ENCODE measurements around the gene C12orf42.

C12orf42 gene

DNA sequence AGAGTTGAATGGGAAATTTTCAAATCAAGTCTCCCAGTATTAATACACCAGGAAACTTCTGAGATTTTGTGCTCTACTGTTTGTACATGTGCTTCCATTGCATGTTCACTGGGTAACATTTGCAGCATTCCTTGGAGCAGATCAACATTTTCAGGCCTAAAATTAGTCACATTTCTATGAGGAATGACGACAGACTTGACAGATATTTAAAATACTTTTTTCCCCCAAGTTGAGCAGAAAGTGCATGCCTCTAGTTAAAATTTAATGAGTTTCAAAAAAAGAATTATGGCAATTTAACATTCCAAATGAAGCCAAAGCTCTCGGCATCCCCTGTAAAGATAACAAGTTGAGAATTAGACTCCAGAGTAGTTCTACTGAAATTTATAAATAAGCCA, 72.3 kb downstream of the C12orf42 start:
- DNase-seq (ENCODE audit: low read depth) = no peak

DNA sequence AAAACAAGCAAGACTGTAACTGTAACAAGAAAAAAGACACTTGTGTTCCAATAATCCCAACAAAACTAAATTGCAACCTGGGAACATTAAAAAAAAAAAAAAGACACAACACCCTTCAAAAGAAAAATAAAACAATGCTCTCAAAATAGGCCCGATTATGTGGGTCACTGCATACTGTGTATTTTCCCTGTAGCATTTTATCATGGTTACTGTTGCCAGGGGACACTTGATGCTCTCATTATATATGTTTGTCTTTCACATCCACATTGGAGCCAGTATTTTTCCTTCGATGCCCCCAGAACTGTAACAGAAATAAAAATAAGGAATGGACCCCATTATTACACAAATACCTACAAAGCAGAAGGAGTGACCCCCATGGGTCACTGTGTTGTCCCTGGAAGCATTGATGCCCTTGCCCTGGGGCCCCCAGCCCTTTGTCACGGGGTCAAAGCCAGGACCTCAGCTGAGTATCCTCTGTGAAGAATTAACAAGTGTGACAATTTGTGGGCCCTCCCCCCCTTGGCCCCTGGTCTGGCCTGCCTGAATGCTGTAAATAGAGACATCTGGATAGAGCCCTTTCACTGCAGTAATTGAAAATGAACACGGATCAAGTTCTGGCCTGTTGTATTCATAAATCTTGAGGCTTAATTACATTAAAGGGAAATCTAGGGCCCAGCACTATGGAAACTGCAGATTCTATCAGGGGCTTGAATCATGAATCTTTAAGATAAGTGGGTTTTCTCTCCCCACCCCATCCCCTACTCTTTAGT, 72.8 kb downstream of the C12orf42 start:
- DNase-seq (ENCODE audit: low read depth) = no peak

DNA sequence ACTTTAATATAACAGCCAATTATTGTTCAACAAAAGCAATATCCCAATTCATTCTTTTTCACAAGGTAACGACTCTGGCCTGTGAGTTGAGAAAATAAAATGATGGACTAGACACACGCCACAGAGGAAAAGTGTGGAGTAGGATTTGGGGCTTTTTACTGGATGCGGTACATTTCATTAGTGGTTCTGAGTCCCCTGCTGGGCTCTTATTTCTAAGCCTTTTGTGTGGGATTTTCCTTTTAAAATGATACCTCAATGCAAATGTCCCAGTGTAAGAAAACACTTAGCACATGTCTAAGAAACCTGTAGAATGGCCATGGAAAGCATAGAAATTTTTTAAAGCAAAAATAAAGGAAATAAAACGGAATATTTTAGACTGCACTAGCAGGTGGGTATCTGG, 73.4 kb downstream of the C12orf42 start:
- DNase-seq (ENCODE audit: low read depth) = no peak

DNA sequence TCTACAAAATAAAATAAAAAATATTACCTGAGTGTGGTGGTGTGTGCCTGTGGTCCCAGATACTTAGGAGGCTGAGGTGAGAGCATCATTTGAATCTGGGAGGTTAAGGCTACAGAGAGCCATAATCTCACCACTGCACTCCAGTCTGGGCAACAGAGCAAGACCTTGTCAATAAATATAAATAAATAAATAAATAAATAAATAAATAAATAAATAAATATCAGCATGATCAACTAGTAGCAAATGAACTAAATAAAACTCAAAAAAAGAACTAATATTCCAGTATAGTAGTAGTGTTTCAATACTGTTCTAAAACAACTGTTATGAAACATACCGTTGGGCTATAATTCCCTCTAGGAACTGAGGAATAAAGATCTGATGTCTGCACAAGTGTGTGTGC, 74.4 kb downstream of the C12orf42 start:
- DNase-seq (ENCODE audit: low read depth) = no peak

DNA sequence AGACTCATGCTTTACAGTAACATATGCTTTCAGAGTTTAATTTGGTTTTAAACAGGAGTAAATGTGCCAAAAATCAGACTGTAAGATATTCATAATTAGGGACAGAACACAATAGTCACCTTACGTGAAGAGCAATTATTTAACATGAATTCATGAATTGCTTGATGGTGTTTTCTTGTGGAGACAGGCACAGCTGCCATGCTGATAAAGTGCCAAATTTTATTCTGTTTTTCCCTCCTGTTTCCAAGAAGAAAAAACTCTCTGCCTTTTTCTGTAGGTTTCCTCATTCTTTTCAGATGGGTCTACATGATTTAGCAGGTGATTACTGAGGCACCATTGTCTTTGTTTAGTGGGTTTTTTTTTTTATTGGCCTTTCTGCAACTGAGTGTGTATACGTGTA, 80.1 kb downstream of the C12orf42 start:
- no peak for DNase-seq (ENCODE audit: low read depth)

DNA sequence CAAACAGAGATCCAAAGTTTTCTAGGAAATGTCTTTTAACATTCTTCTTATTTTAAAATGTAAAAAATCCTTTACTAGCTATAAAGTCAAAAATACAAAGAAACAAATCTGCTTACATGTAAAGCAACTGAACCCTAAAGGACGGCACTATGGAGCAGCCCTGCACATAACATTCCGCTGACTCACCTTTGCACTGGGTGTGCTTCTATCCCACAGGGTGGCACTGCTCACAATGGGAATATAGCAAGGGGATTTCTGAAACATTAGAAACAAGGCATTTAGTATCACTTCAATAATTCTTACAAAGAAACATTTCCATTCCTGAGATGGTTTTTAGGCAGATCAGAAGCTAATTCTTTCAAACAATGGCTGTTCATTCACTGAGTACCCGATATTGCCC, 94.3 kb downstream of the C12orf42 start:
- no peak for DNase-seq (ENCODE audit: low read depth)

DNA sequence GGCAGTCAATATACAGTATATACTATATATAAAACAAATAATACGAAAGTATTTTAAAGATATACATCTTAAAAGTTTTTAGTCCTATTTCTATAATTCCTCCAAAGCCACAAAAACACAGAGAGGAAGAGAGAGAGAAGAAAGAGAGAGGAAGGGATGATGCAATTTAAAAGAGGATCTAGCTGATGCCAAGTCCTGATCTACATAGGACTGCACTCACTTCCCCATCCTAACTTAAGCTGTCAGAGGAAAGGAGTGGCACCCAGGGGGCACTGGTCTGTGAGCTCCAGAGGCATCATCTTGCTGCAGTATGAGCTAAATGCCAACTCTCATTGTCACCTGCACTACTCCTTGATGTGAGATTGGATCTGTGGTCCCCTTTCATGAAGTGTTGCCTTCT, 95.8 kb downstream of the C12orf42 start:
- DNase-seq (ENCODE audit: low read depth) = no peak

DNA sequence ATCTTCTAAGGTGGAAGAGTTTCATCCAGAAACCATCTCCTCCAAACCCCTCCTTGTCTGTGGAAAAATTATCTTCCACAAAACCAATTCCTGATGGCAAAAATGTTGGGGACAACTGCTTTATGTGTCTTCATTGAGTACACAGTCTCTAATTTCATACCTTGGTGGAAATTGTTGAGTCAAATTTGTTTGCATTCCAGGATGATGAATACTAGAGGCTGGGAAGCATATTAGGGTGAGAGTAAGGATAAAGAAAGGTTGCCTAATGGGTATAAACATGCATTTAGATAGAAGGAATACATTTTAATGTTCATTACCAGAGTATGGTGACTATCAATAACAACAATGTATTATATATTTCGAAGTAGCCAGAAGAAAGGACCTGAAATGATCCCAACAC, 98.2 kb downstream of the C12orf42 start:
- DNase-seq (ENCODE audit: low read depth) = no peak

DNA sequence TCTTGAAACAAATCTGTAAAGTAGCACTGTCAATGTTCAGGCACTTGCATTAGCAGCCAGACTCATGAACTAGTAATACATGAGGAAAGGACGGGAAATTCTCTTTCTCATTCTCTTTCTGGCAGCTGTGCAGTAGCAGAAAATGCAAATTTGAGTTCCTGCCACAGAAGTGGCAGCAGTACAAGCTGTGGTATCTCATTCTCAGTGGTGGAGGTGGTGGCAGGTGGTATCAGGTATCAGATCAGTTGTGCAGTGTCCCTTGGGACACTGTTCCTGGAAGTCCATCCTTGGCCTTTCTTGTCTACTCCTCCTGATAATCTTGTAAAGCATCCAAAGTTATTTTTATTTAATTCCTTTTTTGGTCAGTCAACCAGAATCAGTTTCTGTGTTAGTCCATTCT, 103.0 kb downstream of the C12orf42 start:
- no peak for DNase-seq (ENCODE audit: low read depth)

DNA sequence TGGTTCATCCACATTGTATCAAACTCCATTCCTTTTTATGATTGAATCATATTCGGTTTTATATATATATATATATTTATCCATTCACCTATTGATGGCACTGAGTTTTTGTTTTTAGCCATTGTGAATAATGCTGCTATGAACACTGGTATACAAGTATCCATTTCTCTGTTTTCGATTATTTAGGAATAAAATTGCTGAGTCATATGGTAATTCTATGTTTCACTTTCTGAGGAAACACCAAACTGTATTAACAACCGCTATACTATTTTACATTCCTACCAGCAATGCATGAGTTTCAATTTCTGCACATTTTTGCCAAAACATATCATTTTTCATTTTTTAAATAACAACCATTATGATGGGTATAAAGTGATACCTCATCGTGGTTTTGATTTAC, 104.7 kb downstream of the C12orf42 start:
- no peak for DNase-seq (ENCODE audit: low read depth)

DNA sequence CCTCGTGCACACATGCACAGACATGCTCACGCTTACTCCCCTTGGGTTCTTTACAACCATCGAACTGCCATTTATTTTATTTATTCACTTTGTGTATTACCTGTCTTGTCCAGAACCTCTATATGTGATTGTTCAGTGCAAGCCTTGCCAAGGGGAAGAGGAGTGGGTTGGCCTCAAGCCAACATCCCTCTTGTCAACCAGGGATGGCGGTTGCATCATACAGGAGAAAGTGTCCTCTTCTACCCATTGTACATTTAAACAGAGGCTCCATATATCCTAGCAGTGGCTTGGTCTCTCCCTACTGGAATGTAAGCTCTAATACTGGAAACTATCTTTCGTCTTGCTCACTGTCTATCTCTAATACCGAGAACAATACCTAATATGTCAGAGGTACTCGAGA, 108.4 kb downstream of the C12orf42 start:
- DNase-seq (ENCODE audit: low read depth) = no peak

DNA sequence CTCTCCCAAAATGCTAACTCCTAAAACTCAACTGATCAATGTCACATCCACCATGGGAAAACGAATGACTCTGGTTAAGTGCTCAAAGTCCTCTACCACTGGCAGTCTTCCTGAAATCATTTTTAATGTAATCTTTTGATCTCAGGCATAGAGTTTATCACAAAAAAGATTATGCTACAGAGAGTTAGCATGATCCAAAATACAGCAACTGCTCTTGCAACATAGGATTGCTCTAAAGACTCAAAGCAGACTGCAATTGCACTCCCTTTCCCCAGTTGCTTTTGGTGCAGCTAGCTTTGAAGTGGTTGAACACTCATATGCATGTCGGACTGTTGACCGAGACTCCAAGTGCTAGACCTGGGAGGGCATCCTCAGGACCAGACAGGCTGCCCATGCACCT, 109.3 kb downstream of the C12orf42 start:
- no peak for DNase-seq (ENCODE audit: low read depth)

DNA sequence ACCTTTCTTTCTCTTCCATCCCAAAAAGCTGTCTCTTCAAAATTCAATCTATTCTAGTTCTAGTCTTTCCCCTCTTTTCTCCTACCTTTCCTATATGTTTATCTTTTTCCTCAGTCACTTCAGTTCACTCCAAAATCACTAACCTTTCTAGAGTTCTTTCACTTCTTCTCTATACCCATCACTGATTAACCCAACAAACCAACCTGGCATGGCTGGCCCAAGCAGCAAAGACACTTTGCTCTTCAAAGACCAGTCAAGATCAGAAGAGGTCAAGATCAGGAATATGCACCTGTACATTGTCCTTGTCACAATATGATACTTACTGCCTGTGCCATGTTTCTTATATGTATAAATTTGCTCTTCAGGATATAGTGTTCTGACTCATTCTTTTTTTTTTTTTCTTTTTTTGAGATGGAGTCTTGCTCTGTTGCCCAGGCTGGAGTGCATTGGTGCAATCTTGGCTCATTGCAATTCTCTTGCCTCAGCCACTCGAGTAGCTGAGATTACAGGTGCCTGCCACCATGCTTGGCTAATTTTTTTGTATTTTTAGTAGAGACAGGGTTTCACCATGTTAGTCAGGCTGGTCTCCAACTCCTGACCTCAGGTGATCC, 112.9 kb downstream of the C12orf42 start:
- DNase-seq (ENCODE audit: low read depth) = no peak

DNA sequence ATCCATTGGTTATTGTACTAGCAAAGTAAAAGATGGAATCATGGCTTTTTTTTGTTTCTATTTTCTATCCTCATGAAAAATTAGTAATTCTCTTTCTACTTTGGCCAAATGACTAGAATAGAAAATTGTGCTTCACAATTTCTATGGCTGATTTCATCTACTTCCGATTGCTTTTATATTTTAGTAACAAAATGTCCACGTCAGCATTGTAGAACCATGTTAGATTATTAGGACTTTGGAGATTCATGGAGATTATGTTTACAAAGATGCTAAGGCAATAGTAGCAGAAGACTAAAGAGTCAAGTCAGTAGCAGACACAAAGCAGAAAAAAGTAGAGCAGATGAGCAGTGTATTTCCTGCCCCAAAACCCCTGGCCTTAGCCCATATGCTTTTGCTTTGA, 113.6 kb downstream of the C12orf42 start:
- no peak for DNase-seq (ENCODE audit: low read depth)

DNA sequence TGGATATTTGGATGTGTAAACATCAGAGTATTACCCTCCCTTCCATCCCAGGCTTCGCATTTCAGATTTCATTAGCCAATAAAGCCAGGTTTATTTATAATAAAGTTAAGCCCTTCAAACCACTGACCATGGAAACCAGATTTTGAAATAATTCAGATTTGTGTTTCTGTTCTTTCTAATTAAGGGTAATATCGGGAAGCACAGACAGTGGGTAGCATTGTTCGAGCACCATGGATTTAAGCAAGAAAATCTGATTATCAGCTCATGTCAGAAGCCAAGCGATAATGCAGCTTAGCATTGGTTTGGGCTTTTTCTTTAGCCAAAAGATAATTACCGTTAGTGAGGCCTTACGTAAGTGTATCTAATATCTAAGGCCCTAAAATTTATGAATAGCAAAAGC, 116.1 kb downstream of the C12orf42 start:
- DNase-seq (ENCODE audit: low read depth) = no peak

DNA sequence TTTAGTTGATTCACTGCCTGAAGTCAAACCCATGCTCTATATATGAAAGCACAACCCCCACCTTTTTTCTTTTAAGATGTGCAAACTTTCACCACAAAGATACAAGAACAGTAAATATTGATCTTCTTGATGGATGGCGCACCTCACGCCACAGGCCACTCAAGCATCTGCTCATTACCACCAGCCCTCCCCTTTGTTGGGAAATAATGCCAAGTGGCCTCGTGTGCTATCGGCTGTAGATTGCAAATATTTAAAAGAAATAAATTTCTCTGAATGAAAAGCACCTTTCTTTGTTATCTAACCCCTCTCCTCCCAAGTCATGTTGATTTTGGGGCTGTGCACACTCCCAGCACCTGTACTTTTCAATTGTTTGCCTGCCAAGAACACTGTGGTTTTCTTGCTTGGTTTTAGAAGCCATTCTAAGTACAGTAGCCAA, 122.7 kb downstream of the C12orf42 start:
- DNase-seq (ENCODE audit: low read depth) = no peak

DNA sequence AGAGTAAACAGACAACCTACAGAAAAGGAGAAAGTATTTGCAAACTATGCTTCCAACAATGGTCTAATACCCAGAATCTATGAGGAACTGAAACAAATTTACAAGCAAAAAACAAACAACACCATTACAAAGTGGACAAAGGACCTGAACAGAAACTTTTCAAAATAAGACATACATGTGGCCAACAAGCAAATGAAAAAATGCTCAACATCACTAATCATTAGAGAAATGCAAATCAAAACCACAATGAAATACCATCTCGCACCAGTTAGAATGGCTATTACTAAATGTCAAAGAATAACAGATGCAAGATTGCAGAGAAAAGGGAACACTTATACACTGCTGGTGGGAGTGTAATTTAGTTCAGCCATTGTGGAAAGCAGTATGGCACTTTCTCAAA, 125.8 kb downstream of the C12orf42 start:
- no peak for DNase-seq (ENCODE audit: low read depth)

DNA sequence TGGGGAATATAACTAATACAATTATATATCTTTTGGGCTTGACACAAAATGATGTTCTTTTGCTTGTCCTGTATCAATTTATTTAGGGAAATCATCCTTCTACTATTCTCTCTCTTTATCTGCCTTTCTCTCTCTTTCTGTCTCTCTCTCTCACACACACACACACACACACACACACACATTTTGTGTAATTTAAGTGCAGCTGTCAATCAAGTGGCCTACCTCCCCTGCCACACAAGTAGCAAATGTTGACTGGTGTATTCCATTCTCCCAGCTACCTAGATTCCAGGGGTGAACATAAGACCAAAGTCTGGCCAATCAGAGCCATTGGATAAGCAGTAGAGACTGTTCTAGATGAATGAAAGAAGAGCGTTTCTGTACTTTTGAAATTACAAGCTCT, 127.6 kb downstream of the C12orf42 start:
- no peak for DNase-seq (ENCODE audit: low read depth)

DNA sequence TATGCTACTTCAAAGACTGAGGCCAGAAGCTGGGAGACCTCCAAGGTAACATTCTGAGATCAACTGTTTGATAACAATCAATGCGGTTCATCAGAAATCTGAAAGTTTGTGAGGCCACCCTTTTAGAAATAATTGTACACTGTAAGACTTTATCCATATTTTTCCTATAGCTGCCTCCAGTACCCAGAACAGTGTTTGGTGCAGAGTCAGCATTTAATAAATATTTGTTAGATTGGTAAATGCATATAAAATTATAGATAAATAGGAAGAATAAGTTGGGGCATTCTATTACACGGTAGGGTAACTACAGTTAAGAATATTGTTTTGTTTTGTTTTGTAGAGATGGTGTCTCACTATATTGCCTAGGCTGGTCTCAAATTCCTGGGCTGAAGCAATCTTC, 141.4 kb downstream of the C12orf42 start:
- no peak for DNase-seq (ENCODE audit: low read depth)

DNA sequence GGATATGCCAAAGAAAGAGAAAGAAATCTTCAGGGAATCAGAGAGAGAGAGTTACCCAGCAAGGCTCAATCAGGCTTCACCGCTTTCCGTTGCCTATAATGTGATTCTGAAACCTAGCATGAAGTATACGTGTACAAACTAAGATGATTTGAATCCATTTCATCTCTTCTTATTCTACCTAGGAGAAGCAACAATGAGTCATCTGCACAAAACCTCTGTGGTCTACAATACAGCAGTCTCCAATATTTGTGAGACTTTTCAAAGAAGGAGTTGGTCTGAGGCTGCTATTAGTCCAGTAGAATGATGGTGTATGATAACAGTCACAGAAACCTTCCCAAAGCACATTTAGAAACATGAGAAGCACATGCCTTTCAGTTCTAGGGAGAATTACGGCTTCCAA, 141.9 kb downstream of the C12orf42 start:
- no peak for DNase-seq (ENCODE audit: low read depth)

DNA sequence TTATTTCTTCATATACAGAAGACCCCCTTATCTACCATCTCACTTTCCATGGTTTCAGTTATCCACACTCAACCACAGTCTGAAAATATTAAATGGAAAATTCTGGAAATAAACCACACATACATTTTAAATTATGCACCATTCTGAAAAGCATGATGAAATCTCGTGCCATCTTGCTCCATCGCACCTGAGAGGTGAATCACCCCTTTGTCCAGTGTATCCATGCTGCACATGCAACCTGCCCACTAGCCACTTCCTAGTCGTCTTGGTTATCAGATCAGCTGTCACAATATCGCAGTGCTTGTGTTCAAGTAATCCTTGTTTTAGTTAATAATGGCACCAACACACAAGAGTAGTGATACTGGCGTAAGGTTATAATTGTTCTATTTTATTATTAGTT, 145.7 kb downstream of the C12orf42 start:
- DNase-seq (ENCODE audit: low read depth) = no peak

DNA sequence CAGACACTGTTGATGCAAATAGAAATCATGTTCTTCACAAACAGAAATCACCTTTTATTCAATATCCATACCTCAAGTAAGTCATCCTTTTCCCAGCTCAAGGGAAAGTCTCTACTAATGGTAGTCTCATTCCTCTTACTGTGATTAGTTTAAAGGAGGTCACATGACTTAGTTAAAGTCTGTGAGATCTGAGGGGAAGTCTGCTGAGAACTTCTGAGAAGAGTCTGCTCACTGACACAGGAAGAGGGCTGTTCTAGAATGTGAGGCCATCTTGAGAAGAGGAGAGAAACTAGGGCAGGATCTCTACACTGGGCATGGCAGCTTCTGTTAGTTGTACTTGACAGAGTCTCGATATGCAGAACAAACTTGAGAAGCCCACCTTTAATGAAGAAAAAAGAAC, 146.8 kb downstream of the C12orf42 start:
- no peak for DNase-seq (ENCODE audit: low read depth)

DNA sequence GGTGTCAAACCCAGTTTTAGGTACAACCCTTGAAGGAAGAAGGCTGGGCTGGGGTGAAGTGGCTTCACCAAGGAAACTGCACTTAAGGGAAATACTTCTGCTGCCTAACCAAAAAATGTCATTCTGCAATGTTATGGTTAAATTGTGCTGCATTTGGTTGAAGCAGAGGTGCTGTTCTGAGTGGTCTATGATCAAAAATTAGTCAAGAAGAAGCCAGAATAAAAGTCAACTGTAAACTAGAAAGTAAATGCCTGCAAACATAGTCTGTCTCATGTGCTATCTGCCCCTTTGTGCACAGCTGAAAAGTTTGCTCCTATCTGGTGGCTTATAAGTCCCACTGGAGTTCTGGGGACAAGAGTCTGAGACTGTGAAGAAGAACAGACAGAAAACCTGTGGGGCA, 158.8 kb downstream of the C12orf42 start:
- no peak for DNase-seq (ENCODE audit: low read depth)

DNA sequence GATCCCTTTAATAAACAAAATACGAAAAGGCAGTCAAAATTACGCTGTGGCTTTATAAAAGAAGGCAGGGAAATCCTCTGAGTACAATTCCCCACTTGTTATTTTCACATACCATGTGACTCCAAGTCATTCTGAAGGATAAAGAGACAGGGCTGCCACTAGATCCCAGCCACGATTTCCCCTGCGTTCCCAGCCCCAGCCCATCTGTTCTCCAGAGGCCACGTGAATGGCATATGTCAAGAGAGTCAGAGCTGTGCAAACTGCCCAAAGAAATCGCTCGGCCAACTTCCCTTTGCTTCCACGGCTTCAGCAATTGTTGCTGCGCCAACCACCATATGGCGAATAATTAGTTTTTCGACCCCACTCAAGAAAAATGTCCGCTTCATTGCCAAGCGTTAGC, 161.3 kb downstream of the C12orf42 start:
- DNase-seq (ENCODE audit: low read depth) = no peak

All from T-helper 22 cell (primary cell).